ENCODE results near the gene RAB35.

RAB35 gene

GRCh38 chr12:120161852-120162251, 45.3 kb upstream of the RAB35 start:
- no peaks in the 10 kb centered on the region for H3K27me3 ChIP-seq (ENCODE audit: low read length)
- H3K4me3 ChIP-seq (ENCODE audit: insufficient read depth, low read length, poor library complexity, severe bottlenecking), result no peak overlapping the region
- H4K20me1 ChIP-seq (ENCODE audit: low read depth, low read length), result no peaks in the 10 kb centered on the region
- TF ChIP-seq, protein P1, sequence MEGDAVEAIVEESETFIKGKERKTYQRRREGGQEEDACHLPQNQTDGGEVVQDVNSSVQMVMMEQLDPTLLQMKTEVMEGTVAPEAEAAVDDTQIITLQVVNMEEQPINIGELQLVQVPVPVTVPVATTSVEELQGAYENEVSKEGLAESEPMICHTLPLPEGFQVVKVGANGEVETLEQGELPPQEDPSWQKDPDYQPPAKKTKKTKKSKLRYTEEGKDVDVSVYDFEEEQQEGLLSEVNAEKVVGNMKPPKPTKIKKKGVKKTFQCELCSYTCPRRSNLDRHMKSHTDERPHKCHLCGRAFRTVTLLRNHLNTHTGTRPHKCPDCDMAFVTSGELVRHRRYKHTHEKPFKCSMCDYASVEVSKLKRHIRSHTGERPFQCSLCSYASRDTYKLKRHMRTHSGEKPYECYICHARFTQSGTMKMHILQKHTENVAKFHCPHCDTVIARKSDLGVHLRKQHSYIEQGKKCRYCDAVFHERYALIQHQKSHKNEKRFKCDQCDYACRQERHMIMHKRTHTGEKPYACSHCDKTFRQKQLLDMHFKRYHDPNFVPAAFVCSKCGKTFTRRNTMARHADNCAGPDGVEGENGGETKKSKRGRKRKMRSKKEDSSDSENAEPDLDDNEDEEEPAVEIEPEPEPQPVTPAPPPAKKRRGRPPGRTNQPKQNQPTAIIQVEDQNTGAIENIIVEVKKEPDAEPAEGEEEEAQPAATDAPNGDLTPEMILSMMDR (IDR thresholded peaks at IDR 0.05; ENCODE audit: insufficient read depth, low read length, poor library complexity, severe bottlenecking), result no peak
- TF ChIP-seq EZH2phosphoT487 (conservative IDR thresholded peaks at IDR 0.05; ENCODE audit: low read length), result no peak
- H3K79me2 ChIP-seq (ENCODE audit: insufficient read depth, low read length), result no peaks in the 10 kb centered on the region
- peaks cover 17% of the 10 kb centered on the region for H3F3A ChIP-seq (ENCODE audit: insufficient read depth)
- H3K9ac ChIP-seq (ENCODE audit: low read length), result no peak overlapping the region
- H2AFZ ChIP-seq (ENCODE audit: low read depth, low read length, severe bottlenecking), result no peak overlapping the region
- no peaks in the 10 kb centered on the region for H3K9me3 ChIP-seq (ENCODE audit: insufficient read depth, low read length)
- no peaks in the 10 kb centered on the region for H3K9me2 ChIP-seq (replicated peaks; ENCODE audit: insufficient read depth, low read length)
- no peak overlapping the region for H3K27ac ChIP-seq (ENCODE audit: low read depth, low read length)
- no peak overlapping the region for H3K4me2 ChIP-seq (ENCODE audit: low read depth, low read length, poor library complexity, severe bottlenecking)
- H3K36me3 ChIP-seq (ENCODE audit: low read length), result peaks cover 6% of the 10 kb centered on the region; the same call in 1 of the 2 replicates

DNA sequence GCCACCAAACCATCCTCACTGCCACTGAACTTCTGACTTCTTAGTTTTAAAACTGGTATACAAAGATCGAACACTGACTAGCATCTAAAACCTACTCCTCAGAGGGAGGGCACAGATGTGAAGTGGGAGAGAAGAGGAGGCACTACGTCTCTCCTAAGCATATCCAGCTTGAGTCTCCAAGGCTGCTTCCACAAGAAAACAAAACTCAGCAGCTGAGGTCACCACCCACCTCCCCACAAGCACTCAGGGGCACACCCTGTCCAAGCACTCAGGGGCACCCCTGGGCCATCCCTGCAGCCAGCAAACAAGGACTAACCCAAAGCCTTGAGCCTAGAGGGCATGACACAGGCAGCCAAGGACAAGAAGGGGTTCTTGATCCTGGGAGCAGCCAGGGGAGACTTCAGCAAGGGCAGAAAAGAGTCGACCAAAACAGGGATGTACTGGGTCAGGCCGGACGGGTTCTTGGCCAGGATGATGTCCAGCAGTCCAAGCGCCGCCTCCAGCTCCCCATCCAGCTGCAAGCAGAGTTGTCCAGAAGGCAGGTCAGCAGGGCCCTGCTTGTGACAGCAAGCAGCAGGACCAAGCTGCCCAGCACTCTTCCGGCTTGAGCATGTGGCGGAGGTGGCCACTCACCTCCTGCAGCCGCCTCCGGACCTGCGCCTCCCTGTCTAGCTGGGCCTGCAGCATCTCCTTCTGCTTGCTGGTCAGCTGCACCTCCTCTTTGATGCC, 43.1 kb upstream of the RAB35 start:
- H3K27me3 ChIP-seq (ENCODE audit: low read length), result no peaks in the 10 kb centered on the region
- no peaks in the 10 kb centered on the region for H3K9me2 ChIP-seq (replicated peaks; ENCODE audit: insufficient read depth, low read length)
- peaks cover 15% of the 10 kb centered on the region; the same call in 1 of the 2 replicates for H3K36me3 ChIP-seq (ENCODE audit: low read length)
- H3F3A ChIP-seq (ENCODE audit: insufficient read depth), result peaks cover 4% of the 10 kb centered on the region; the same call in 1 of the 2 replicates
- H2AFZ ChIP-seq (ENCODE audit: low read depth, low read length, severe bottlenecking), result no peak overlapping the region
- no peak for TF ChIP-seq EZH2phosphoT487 (conservative IDR thresholded peaks at IDR 0.05; ENCODE audit: low read length)
- TF ChIP-seq, protein P1 (IDR thresholded peaks at IDR 0.05; ENCODE audit: insufficient read depth, low read length, poor library complexity, severe bottlenecking), result no peak
- H3K4me2 ChIP-seq (ENCODE audit: low read depth, low read length, poor library complexity, severe bottlenecking), result no peak overlapping the region
- H3K9me3 ChIP-seq (ENCODE audit: insufficient read depth, low read length), result no peaks in the 10 kb centered on the region
- no peaks in the 10 kb centered on the region for H3K79me2 ChIP-seq (ENCODE audit: insufficient read depth, low read length)
- H3K27ac ChIP-seq (ENCODE audit: low read depth, low read length), result no peak overlapping the region
- no peak overlapping the region for H3K9ac ChIP-seq (ENCODE audit: low read length)
- H3K4me3 ChIP-seq (ENCODE audit: insufficient read depth, low read length, poor library complexity, severe bottlenecking), result no peak overlapping the region
- no peaks in the 10 kb centered on the region for H4K20me1 ChIP-seq (ENCODE audit: low read depth, low read length)

DNA sequence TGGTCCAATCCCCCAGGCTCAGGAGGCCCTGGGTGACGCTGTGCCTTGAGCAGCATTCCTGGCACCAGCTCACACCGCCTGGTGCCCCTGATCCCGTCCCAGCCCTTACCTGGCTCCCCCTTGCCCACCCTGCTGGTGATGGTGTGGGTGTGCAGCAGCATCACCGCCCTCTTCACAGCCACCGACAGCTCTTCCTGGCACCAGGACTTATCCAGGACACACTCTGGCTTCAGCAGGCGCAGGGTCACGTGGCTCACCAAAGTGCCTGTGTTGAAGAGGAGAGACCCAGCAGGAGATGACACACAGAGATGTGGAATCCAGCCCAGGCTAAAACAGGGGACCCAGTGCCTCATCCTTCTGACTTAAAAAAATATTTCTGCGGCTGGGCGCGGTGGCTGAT, 41.8 kb upstream of the RAB35 start:
- Histone ChIP-seq H3K4me2 (ENCODE audit: low read depth, low read length, poor library complexity, severe bottlenecking) (no peak overlapping the region), H3K27me3 (ENCODE audit: low read length) (no peaks in the 10 kb centered on the region), H3K9me2 (replicated peaks; ENCODE audit: insufficient read depth, low read length) (no peaks in the 10 kb centered on the region), H3F3A (ENCODE audit: insufficient read depth) (no peaks in the 10 kb centered on the region), H4K20me1 (ENCODE audit: low read depth, low read length) (no peaks in the 10 kb centered on the region), H3K79me2 (ENCODE audit: insufficient read depth, low read length) (no peaks in the 10 kb centered on the region), H2AFZ (ENCODE audit: low read depth, low read length, severe bottlenecking) (no peak overlapping the region), H3K36me3 (ENCODE audit: low read length) (peaks cover 15% of the 10 kb centered on the region; the same call in 1 of the 2 replicates), H3K27ac (ENCODE audit: low read depth, low read length) (no peak overlapping the region), H3K4me3 (ENCODE audit: insufficient read depth, low read length, poor library complexity, severe bottlenecking) (no peak overlapping the region), H3K9ac (ENCODE audit: low read length) (no peak overlapping the region), H3K9me3 (ENCODE audit: insufficient read depth, low read length) (no peaks in the 10 kb centered on the region)
- no peak for TF ChIP-seq EZH2phosphoT487 (conservative IDR thresholded peaks at IDR 0.05; ENCODE audit: low read length)
- TF ChIP-seq, protein P1 (IDR thresholded peaks at IDR 0.05; ENCODE audit: insufficient read depth, low read length, poor library complexity, severe bottlenecking), result no peak
